Gastrocnemius medialis (tissue), 4 donors: ENCODE results near the gene PRM1.

ENCODE experiments used
- POLR2A ChIP-seq, 2 donors: fragments of 450-650 bp; IDR thresholded peaks; one replicate each; pipeline ENCODE4 v1.6.1; 2017; ENCODE audit warnings: antibody characterized with exemption in 2 of 2, mild to moderate bottlenecking in 2 of 2, moderate library complexity in 2 of 2
- TF ChIP-seq, protein P1 (sequence below), 5 experiments: fragments of 450-650 bp in 3 of 5; fragments of 200-600 bp in 2 of 5; sonication (generic) in 2 of 5; IDR thresholded peaks in 4 of 5; conservative IDR thresholded peaks in 1 of 5; 1 replicate in 4 of 5; 2 replicates in 1 of 5; pipeline ENCODE4 v1.5.1; 2016 to 2019; ENCODE audit warnings: antibody characterized with exemption in 5 of 5, mild to moderate bottlenecking in 3 of 5, moderate library complexity in 3 of 5

DNA sequence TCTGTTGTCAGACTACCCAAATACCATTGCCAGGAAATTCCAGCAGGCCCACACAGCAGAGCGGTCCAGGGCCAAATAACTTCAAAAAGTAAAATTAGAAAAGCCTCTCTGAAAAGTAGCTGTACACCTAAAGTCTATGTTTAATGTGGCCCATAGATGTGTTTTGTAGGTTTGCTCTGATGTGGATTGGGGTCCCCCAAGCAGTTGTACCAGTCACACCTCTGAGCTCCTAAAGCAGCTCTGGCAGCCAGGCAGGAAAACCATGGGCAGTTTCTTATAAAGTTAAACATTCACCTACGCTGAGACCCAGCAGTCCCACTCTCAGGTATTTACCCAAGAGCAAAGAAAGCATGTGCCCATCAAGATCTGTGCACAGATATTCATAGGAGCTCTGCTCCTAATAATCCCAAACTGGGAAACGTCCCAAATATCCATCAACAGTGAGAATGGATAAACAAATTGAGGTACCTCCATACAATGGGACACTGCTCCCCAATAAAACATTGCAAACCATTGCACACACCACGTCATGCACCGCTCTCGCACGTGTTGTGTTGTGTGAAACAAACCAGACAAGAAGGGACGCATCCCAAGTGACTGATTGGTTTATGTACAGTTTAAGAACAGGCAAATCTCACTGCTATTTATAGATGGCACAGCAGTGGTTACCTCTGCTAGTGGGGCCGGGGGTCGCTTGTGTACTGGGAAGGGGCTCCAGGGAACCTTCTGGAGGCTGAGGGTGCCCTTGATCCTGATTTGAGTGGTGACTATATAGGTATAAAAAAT is 15.8 kb upstream of the PRM1 start:
- TF ChIP-seq POLR2A (IDR thresholded peaks at IDR 0.05): no peak
- TF ChIP-seq, protein P1, sequence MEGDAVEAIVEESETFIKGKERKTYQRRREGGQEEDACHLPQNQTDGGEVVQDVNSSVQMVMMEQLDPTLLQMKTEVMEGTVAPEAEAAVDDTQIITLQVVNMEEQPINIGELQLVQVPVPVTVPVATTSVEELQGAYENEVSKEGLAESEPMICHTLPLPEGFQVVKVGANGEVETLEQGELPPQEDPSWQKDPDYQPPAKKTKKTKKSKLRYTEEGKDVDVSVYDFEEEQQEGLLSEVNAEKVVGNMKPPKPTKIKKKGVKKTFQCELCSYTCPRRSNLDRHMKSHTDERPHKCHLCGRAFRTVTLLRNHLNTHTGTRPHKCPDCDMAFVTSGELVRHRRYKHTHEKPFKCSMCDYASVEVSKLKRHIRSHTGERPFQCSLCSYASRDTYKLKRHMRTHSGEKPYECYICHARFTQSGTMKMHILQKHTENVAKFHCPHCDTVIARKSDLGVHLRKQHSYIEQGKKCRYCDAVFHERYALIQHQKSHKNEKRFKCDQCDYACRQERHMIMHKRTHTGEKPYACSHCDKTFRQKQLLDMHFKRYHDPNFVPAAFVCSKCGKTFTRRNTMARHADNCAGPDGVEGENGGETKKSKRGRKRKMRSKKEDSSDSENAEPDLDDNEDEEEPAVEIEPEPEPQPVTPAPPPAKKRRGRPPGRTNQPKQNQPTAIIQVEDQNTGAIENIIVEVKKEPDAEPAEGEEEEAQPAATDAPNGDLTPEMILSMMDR (IDR thresholded peaks at IDR 0.05 in 4 of 5, conservative IDR thresholded peaks at IDR 0.05 in 1 of 5): no peak
